Loucy (cell line): ENCODE measurements around the gene LY6G5C.

Source experiments
- CTCF ChIP-seq: fragments of 200-600 bp; sonication (generic); conservative IDR thresholded peaks from 2 replicates; pipeline ENCODE4 v1.5.1; 2014; ENCODE audit warnings: mild to moderate bottlenecking, antibody characterized with exemption, low read length
- EZH2phosphoT487 ChIP-seq: fragments of 200-600 bp; IDR thresholded peaks from 2 replicates; pipeline ENCODE4 v1.6.1; 2018; ENCODE audit warnings: antibody characterized with exemption, mild to moderate bottlenecking, moderate library complexity, borderline replicate concordance

GRCh38 chr6:31728767-31729514, 48.1 kb upstream of the LY6G5C start, which contains the start of gene DDAH2:
- TF ChIP-seq CTCF (no peak), EZH2phosphoT487 (no peak)
